Measurements from ENCODE around the gene SLC66A1.

Gene SLC66A1

DNA sequence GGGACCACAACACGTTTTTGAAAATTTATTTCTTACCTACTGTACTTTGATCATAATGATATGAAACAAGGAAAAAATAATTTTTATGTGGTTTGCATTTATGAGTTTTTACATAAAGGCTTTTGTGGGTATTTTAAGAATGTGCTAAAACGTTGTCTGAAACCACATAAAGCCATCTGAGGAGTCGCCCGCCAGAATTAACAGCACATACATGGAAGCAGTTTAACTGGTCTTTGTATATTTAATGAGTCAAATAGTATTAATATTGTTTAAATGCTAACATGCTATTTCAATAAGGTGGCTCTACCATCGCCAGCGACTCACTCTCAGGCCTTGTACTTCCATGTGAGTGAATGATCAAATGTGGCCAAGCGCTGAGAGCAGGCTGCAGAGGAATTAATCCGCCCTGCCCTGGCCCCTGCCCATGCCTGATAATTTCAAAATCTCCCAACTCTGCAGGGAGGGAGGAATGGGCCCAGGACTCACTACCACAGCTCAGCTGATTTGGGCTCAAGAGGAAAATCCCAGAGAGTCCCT, 49.6 kb downstream of the SLC66A1 start:
- in situ Hi-C loops (cut with MboI; ENCODE audit: low pct_unique_long_range_greater_than_20kb, low sequenced_read_pairs, unreplicated experiment), result no loop called here
- TF ChIP-seq, protein P1, sequence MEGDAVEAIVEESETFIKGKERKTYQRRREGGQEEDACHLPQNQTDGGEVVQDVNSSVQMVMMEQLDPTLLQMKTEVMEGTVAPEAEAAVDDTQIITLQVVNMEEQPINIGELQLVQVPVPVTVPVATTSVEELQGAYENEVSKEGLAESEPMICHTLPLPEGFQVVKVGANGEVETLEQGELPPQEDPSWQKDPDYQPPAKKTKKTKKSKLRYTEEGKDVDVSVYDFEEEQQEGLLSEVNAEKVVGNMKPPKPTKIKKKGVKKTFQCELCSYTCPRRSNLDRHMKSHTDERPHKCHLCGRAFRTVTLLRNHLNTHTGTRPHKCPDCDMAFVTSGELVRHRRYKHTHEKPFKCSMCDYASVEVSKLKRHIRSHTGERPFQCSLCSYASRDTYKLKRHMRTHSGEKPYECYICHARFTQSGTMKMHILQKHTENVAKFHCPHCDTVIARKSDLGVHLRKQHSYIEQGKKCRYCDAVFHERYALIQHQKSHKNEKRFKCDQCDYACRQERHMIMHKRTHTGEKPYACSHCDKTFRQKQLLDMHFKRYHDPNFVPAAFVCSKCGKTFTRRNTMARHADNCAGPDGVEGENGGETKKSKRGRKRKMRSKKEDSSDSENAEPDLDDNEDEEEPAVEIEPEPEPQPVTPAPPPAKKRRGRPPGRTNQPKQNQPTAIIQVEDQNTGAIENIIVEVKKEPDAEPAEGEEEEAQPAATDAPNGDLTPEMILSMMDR (IDR thresholded peaks at IDR 0.05; ENCODE audit: extremely low read depth, insufficient read depth, missing control alignments), result no peak
- DNase-seq (ENCODE audit: low spot score), result no peak

DNA sequence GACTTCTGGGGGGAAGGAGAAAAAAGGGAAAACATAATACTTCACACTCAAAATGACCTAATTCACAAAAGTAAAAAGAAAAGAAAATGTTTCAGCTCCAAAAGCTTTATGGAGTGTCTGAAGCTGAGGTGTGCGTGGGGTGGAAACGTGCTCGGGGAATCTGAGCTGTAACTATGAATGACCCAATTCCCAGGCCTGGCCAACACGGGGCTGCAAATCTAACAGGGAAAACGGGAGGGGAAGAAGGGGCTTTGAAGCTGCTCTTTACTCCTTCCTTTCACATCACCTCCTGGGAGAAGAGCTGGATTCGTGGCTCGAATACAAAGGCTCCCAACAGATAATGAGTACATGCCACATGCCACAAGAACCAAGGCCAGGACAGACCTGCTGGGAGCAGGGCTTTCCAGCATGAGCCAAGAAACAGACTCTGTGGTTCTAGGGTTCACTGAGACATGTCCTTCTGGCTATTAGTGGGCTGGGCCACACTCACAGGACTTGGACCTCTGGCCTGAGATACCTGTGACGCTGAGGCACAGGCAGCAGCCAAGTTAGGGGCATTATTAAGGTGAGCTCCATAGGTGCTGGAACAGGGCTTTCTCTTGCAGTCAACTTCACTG, 51.5 kb downstream of the SLC66A1 start:
- TF ChIP-seq, protein P1 (IDR thresholded peaks at IDR 0.05; ENCODE audit: extremely low read depth, insufficient read depth, missing control alignments), result no peak
- in situ Hi-C loops (cut with MboI; ENCODE audit: low pct_unique_long_range_greater_than_20kb, low sequenced_read_pairs, unreplicated experiment), result no loop called here
- no peak for DNase-seq (ENCODE audit: low spot score)

DNA sequence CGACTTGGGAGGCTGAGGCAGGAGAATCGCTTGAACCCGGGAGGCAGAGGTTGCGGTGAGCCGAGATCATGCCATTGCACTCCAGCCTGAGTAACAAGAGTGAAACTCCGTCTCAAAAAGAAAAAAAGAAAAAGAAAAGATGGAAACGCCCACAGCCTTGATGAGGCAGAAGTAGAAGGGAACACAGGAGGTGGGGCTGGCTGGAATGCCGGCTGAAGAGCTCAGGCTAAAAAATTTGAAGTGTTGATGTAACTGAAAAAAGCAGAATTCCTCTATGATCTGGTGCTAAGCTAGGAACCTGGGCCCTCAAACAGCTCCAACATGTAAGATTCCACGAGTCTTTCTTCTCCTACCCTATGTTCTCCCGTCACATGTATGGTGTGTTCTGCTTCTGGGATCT, 53.6 kb downstream of the SLC66A1 start:
- in situ Hi-C loops (cut with MboI; ENCODE audit: low pct_unique_long_range_greater_than_20kb, low sequenced_read_pairs, unreplicated experiment), result no loop called here

DNA sequence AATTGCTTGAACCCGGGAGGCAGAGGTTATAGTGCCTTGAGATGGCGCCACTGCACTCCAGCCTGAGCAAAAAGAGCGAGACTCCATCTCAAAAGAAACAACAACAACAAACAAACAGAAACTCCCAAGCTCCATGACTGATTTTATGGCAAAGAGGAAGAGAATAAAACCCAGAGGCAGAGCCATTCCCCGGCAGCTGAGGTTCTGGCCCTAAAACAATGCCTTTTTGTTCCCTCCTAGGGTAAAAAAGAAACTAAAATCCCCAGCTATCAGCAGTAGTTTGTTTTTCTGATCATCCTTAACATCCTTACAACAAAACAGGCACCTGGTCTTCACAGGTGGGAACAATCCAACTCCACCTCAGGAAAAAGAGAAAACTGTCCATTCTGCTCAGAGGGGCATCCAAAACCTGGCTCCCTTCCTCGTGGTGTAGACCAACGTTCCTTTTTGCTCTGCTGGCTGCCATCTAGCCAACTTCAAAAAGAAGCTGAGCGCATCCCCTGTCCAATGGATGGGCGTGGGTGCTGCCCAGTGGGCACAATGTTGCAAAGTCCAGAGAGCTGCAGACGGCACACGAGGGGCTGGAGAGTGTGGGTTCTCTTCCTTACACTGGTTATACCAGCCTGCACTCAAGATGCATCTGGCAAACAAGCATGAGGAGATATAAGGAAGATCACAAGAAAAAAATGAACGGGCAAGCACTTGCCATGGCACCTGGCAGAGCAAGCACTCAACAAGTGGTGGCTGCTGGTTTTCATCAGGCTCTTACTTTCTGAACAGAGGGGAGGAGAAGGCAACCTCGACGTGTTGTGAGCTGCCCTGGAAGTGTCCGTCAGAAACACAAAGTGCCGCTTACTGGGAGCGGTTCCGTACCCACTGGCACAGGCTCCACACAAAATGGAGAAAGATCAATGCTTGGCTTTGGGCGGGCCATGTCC, 54.7 kb downstream of the SLC66A1 start:
- TF ChIP-seq, protein P1 (IDR thresholded peaks at IDR 0.05; ENCODE audit: extremely low read depth, insufficient read depth, missing control alignments), result no peak
- no peak for DNase-seq (ENCODE audit: low spot score)
- in situ Hi-C loops (cut with MboI; ENCODE audit: low pct_unique_long_range_greater_than_20kb, low sequenced_read_pairs, unreplicated experiment), result no loop called here

More for the DNA sequence above, 53.6 kb downstream of the SLC66A1 start:
- DNase-seq (ENCODE audit: low spot score), result no peak
- TF ChIP-seq, protein P1 (IDR thresholded peaks at IDR 0.05; ENCODE audit: extremely low read depth, insufficient read depth, missing control alignments), result no peak

DNA sequence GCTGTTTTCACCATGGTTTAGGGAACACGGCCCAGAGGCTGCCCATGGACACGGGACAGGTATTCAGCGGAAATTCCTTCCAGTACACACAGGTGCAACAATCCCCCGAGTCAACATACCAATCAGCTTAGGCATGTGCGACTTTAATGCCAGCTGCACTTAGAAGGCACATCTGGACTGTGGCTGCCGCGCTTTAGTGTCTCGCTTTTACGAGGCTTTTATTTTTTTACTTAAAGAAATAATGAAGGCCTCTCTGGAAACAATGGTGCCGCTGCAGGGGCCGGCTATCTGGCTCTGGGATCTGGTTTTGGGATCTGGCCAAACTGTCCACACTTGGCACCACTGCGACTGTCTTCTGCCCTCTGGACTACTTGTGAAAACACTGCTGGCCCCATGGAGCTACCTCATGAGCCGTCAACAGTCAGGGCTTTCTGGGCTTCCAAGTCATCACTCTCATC, 55.5 kb downstream of the SLC66A1 start:
- no peak for DNase-seq (ENCODE audit: low spot score)
- in situ Hi-C loops (cut with MboI; ENCODE audit: low pct_unique_long_range_greater_than_20kb, low sequenced_read_pairs, unreplicated experiment), result no loop called here
- TF ChIP-seq, protein P1 (IDR thresholded peaks at IDR 0.05; ENCODE audit: extremely low read depth, insufficient read depth, missing control alignments), result no peak

DNA sequence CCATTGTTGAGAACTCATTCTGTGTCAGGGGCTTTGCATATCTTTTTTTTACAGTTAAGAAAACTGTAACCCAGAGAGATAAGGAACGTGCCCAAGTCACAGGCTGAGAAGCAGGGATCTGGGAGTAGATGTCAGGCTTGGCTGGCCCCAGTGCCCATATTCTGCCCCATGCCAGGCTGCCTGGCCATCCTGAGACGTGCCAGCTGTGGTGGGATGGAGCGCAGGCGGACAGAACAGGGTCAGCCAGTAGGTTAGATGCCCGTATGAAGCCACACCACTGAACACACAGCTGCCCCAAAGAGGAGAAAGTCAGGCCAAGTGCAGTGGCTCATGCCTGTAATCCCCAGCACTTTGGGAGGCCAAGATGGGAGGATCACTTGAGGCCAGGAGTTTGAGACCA, 55.9 kb downstream of the SLC66A1 start:
- TF ChIP-seq, protein P1 (IDR thresholded peaks at IDR 0.05; ENCODE audit: extremely low read depth, insufficient read depth, missing control alignments), result no peak
- DNase-seq (ENCODE audit: low spot score), result no peak
- in situ Hi-C loops (cut with MboI; ENCODE audit: low pct_unique_long_range_greater_than_20kb, low sequenced_read_pairs, unreplicated experiment), result no loop called here

All from GM13977 (cell line).